SK-MEL-5 (cell line): Measurements from ENCODE around the gene ZBTB7A. TPM values are rescaled to one million over a fixed set of nuclear protein-coding genes. Genes with fewer than 3 reads are reported as not detected.

ENCODE experiments used
- DNase-seq: peaks from one replicate; pipeline ENCODE4 v3.0.0-alpha.2; 2016; ENCODE audit warnings: low read depth, low spot score
- in situ Hi-C: cut with HindIII; loops from 2 replicates; pipeline ENCODE4 v1.10.0; 2016; ENCODE audit warnings: low sequenced_read_pairs, high pct_unique_total_duplicates, low pct_unique_long_range_greater_than_20kb
- polyA plus RNA-seq, 2 experiments: library from polyadenylated mRNA; depleted of rRNA; stranded (reverse); fragments of >200 nt; gene quantifications; 2 replicates each; pipeline ENCODE4 v1.2.3, GENCODE V29; 2015
- total RNA-seq: library from RNA; depleted of rRNA; stranded (reverse); fragments of >200 nt; shearing (Covaris generic); gene quantifications from 2 replicates; pipeline ENCODE4 v1.2.3, GENCODE V29; 2014; rRNA removed

The ZBTB7A gene
- 6.9 and 8.2 TPM in 2 replicates for total RNA-seq
- 28.2 and 31.6 TPM in 2 replicates for polyA plus RNA-seq (2015; cell fraction: cytosol; rRNA removed)
- 13.4 and 17.6 TPM in 2 replicates for polyA plus RNA-seq (2015; cell fraction: nucleus; rRNA removed)

GRCh38 chr19:4066682-4067395 lies at the start of gene ZBTB7A:
Gene ZBTB7A (minus strand): TSS chr19:4066899. CDS start chr19:4055232, 11,667 bp downstream.
- in situ Hi-C loops, result no loop called here
- DNase-seq, result peak; percentile 73

GRCh38 chr19:4115818-4116385 lies 49.2 kb upstream of the ZBTB7A start:
- no peak for DNase-seq

GRCh38 chr19:4115050-4115817 lies 48.5 kb upstream of the ZBTB7A start:
- no peak for DNase-seq
- in situ Hi-C loops, result no loop called here

More at GRCh38 chr19:4115818-4116385, 49.2 kb upstream of the ZBTB7A start:
- in situ Hi-C loops, result no loop called here

GRCh38 chr19:4114181-4114580 lies 47.5 kb upstream of the ZBTB7A start:
- DNase-seq, result no peak
- in situ Hi-C loops, result no loop called here

- in situ Hi-C loops, result no loop called here
- DNase-seq, result no peak
Measured at GRCh38 chr19:4113398-4114088, 46.8 kb upstream of the ZBTB7A start.

- in situ Hi-C loops, result no loop called here
- no peak for DNase-seq
Measured at GRCh38 chr19:4112367-4112766, 45.7 kb upstream of the ZBTB7A start.

GRCh38 chr19:4109626-4109945 lies 42.9 kb upstream of the ZBTB7A start:
- DNase-seq, result no peak
- in situ Hi-C loops, result no loop called here

- DNase-seq, result no peak
- in situ Hi-C loops, result no loop called here
Measured at GRCh38 chr19:4108767-4109625, 42.3 kb upstream of the ZBTB7A start.

GRCh38 chr19:4103080-4103433 lies 36.4 kb upstream of the ZBTB7A start:
- in situ Hi-C loops, result no loop called here
- DNase-seq, result no peak

- in situ Hi-C loops, result no loop called here
Measured at GRCh38 chr19:4102339-4103079, 35.8 kb upstream of the ZBTB7A start.

GRCh38 chr19:4101496-4101770 lies 34.7 kb upstream of the ZBTB7A start:
- in situ Hi-C loops, result no loop called here

More at GRCh38 chr19:4102339-4103079, 35.8 kb upstream of the ZBTB7A start:
- no peak for DNase-seq

GRCh38 chr19:4100647-4101495 lies 34.2 kb upstream of the ZBTB7A start:
- no peak for DNase-seq
- in situ Hi-C loops, result no loop called here

More at GRCh38 chr19:4101496-4101770, 34.7 kb upstream of the ZBTB7A start:
- no peak for DNase-seq

- in situ Hi-C loops, result no loop called here
- DNase-seq, result no peak
Measured at GRCh38 chr19:4099041-4099764, 32.5 kb upstream of the ZBTB7A start.

- no peak for DNase-seq
- in situ Hi-C loops, result no loop called here
Measured at GRCh38 chr19:4098493-4098892, 31.8 kb upstream of the ZBTB7A start.

GRCh38 chr19:4097501-4097900 lies 30.8 kb upstream of the ZBTB7A start:
- no peak for DNase-seq
- in situ Hi-C loops, result no loop called here
